Fibroblast of skin of right quadriceps (primary cell): Measurements from ENCODE around the gene LTBP2.
"Not testable (repeated sequence)": the region's sequence is repeated elsewhere in the genome, so short reads cannot be mapped to it uniquely, and the experiment has no call there.

ENCODE experiments used
- DNase-seq: peaks from one replicate; pipeline ENCODE4 v3.0.0-alpha.2; 2013

Gene LTBP2

GRCh38 chr14:74547331-74547927, 64.6 kb downstream of the LTBP2 start:
- no peak for DNase-seq

- no peak for DNase-seq
These were observed 65.6 kb downstream of the LTBP2 start for GRCh38 chr14:74546416-74546815.

- no peak for DNase-seq
These were observed 66.7 kb downstream of the LTBP2 start for GRCh38 chr14:74545386-74545785.

DNA sequence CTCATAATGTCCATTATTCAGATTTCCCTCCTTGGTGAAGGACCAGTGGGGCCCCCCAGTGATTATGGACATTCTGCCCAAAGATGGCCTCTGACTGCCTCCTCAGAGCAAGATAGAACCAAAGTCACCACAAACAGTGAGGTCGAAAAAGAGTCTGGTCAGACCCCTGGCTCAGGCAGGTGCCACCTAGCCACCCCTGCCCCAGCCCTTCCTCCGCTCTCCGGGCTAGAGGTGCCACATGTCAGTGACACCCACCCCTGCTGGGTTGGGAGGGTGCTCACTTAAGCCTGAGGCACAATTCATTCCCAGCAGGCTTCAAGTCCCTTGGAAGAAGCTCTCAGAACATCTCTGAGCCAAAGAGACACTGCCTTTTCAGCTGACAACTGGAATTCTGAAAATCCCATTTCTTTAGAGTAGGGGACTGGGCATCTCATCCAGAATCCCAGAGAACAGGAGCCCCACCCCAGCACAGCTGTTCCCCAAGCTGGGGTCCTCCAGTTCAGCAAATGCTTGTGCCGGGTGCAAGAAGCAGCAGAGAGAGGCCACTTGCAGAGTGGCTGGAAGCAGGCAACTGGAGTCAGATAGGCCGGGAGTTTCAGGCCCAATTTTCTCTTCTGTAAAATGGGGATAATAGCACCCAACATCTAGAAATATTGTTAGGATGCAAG, 68.1 kb downstream of the LTBP2 start:
- DNase-seq: no peak

DNA sequence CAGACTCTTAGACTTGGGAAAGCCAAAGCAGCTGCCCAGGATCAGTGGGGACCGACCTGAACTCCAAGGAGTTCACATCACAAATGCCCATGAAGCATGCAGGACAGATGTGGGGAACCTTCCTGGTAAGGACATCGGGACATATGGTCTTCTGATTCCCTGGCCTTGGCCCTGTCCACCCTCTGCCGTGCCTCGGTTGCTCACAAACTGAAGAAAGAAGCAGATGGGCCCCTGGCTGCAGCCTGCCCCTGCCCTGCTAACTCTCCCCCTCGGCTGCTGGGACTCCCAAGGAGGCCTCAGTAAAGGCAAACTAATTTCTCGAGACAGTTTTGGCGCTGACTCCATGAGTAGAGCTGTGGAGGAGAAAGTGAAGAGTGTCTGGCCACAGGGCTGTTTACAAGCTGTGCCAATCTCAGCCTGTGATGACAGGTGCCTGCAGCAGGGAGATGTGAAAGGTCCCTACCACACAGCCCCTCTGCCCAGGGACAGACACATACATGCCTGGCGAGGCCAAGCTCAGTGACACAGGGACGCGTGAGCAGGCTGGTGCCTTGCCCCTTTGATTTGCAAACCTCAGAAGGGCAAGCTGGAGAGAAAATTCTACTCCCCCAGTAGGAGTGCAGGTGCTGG, 69.9 kb downstream of the LTBP2 start:
- no peak for DNase-seq

DNA sequence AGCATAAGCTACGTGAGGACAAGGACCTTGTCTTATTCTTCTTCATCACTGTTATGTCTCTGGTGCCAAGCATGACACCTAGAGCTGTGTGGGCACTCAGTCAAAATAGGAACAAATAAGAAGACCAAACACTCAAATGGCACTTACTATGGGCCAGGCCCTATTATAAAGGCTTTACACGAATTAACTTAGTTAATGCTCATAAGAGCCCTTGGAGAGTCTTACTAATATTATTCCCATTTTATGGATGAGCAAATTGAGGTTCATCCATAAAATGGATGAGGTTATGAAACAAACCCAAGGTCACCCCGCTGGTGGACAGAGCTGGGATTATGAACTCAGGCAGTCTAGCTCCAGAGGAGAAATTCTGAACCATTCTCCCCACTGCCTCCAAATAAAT, 70.8 kb downstream of the LTBP2 start:
- DNase-seq: no peak

DNA sequence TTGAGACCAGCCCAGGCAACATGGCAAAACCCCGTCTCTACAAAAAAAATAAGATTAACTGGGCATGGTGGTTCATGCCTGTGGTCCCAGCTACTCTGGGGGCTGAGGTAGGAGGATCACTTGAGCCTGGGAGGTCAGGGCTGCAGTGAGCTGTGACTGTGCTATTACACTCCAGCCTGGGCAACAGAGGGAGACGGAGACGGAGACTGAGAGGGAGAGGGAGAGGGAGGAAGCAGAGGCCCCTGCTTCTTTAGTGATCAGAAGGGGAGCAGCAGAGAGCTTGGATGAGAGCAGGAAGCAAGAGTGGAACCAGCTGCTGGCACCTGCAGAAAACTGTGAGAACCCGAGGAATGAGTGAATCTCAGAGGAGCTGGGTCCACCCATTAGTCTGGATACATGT, 72.5 kb downstream of the LTBP2 start:
- DNase-seq: no peak

DNA sequence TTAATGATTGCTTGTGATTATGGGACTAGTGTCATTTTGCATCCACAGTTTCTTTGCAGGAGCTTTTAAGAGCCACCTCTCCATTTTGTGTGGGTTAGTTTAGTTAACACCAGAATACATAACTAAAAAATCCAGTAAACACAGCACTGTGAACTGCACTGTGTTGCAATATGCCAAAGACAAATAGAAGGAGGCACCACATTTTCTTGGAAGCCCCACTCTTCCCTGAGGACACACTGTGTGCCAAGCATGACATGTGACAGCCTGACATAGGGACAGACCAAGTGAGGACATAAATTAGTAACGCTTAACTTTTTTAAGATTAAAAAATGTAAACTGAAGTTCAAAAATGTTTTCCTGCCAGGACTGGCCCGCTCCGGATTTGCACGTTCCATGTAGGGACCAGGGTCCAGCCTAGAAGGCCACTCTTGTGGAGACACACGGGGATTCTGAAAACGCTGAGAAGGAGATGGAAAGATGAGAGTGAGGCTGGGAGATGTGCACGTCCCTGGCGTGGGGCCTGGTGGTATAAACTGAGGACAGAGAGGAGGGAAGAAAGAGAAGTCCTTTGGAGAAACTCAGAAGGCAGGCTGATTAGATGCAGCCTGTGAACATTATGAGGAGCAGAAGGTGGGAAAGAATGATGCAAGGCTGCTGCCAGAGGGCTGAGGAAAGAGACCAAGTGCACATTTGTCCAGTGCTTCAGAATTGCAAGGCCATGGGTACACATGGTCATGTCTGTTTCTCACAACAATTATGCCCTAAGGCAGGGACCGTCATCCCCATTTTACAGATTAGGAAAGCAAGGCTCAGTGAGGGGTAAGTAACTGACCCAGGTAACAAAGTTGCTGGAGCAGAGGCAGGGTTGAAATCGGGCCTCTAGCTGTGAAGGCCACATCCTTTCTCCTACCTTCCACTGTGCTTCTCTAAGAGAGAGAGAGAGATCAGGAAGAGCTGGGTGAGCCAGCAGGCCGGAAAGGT, 73.3 kb downstream of the LTBP2 start:
- DNase-seq: no peak

DNA sequence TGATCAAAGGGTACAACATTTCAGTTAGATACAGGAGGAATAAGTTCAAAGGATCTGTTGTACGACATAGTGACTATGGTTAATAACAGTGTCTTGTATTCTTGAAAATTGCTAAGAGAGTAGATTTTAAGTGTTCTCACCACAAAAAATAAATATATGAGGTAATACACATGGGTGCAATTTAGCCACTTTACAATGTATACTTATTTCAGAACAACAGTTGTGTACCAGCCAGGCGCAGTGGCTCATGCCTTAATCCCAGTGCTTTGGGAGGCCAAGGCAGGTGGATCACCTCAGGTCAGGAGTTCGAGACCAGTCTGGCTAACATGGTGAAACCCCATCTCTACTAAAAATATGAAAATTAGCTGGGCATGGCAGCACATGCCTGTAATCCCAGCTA, 75.7 kb downstream of the LTBP2 start:
- DNase-seq: not testable (repeated sequence)

DNA sequence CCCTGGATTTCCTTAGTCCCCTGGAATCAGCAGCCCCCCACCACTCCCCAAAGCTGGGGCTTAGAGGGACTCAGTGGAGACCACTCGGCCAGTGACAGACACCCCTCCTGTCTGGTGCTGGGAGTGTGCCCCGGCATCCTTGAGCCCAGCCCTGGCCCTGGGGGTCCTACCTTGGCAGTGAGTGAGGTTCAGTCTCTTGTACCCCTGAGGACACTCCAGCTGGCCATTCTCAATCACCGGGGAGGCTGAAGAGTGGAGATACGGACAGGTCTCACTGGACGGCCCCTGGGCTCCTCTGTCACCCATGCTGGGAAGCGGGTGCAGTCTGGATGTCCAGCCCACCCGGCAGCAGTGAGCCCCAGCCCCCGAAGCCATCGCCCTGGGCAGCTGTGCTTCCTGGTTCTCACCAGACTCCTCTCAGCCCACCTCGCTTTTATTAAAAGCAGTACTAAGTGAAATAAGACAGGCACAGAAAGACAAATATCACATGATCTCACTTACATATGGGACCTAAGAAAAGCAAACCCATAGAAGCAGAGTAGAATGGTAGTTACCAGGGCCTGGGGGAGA, 76.2 kb downstream of the LTBP2 start:
- no peak for DNase-seq

GRCh38 chr14:74533576-74533975, 78.5 kb downstream of the LTBP2 start:
- DNase-seq: no peak

DNA sequence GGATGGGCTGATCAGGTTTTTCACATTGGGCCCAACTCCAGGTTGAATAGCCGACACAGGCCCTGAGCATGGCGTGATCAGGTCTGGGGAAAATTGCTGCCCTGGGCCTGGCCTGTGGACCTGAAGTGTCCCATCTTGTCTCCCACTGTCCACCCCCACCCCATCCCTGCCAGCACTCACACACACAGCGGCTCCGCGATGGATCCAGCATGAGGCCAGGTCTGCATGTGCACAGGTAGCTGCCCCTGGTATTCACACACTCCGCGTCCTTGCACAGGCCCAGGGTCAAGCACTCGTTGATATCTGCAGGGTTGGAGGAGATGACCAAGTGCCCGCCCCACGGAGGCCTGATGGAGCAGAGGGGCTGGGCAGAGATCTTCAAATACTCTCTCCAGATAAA, 79.8 kb downstream of the LTBP2 start:
- DNase-seq: no peak

GRCh38 chr14:74531467-74531866, 80.6 kb downstream of the LTBP2 start:
- DNase-seq: peak; percentile 38

DNA sequence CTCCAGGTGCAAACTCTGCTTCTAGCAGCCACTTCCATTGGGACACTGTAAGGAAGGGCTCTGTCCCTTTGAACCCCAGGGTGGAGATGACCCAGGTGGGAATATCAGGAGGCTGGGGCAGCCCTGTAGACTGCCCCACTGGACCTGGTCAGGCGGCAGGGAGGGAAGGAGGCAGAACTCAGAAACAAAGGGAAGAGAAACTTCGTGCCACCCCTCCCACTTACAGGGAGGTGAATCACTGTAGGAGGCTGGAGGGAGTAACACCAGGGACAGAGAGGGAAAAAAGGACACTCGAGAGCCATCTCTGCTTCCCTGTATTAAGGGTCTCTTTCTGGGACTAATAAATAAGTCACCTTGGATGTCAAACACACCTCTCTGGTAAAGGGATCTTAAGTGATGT, 81.0 kb downstream of the LTBP2 start:
- DNase-seq: no peak

DNA sequence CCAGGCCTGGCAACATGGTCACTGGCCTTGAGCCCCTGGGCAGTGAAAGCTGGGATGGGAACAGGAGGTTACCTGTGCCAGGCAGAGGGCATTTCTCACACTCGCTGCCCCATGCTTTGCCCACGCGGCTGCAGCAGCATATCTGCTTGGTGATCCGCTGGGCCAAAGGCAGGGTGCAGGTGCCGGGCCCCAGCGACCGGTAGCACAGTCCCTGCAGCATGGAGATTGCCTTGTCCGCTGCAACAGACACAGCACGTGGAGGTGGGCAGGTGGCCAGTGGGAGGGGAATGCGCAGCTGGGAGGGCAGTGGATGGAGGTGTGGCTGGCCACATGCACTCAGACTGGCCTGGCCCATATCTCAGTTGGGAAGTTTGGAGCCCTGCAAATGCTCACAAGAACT, 83.2 kb downstream of the LTBP2 start:
- DNase-seq: no peak

- DNase-seq: no peak
These were observed 83.6 kb downstream of the LTBP2 start for GRCh38 chr14:74528406-74528805.

- no peak for DNase-seq
These were observed 84.2 kb downstream of the LTBP2 start for GRCh38 chr14:74527736-74528280.

DNA sequence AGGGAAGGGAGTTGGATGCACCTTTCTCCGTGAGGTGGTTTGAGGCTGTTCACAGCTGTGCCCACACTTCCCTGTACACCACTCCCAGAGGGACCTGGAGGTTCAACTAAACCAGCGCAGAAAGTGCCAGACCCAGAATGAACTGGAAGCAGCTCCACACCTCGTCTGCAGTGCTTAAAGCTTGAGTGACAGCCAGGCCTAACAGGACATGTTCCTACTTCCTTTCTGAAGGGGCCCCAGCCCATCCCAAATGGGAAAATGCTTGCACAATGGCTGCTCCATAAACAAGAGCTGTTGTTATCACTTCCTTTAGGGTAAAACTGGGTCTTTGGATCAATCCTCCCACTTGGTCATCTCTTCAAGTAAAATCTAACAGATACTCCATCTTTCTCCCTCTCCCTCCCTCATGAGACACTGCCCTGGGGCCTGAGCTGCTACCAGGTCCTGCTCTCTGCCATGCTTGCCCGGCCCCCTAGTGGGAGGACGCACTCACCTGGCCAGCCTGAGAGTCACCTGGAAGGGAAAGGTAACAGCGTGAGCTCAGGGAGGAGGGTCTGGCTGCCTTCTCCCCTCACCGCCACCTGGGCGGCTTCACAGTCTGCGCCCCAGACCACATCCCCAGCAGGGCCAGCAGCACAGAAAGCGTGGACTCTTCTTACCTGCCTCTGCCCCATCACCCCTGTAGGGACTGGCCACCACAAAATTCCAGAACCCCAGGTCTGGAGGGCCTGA, 85.0 kb downstream of the LTBP2 start:
- no peak for DNase-seq

- no peak for DNase-seq
These were observed 86.6 kb downstream of the LTBP2 start for GRCh38 chr14:74525361-74525851.

DNA sequence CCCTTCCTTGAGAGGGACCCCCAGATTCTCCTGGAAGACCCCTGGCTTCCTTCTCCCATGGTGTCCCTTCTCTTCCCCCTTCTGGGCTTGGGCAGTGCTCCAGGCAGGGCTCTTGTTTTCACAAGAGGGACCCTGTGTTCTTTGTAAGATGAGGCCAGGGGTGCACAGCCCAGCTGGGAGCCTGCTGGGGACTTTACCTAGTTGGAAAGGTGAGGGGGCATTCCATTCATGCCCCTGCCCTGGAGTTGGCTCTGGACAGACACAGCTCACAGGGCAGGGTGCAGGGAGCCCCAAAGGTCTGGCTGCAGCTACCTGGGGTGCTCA, 87.3 kb downstream of the LTBP2 start:
- no peak for DNase-seq

- DNase-seq: no peak
These were observed 87.8 kb downstream of the LTBP2 start for GRCh38 chr14:74524076-74524811.
